SU-DHL-6 (cell line): ENCODE data around the gene SUGCT.

Experiments used
- H2AFZ ChIP-seq: fragments of 200-600 bp; sonication (generic); 2 replicates; pipeline ENCODE4 v1.6.1; 2014; ENCODE audit warnings: low read depth, mild to moderate bottlenecking, moderate library complexity, mixed read lengths, antibody characterized with exemption, low read length; ENCODE audit not compliant: severe bottlenecking
- H3F3A ChIP-seq: fragments of 200-600 bp; shearing (Covaris generic); 2 replicates; pipeline ENCODE4 v1.6.0; 2016; ENCODE audit warnings: antibody characterized with exemption, mild to moderate bottlenecking; ENCODE audit not compliant: insufficient read depth
- H3K27ac ChIP-seq: fragments of 200-600 bp; sonication (generic); 2 replicates; pipeline ENCODE4 v1.5.1; 2016; ENCODE audit warnings: low read depth, mild to moderate bottlenecking, low read length, moderate library complexity, mixed read lengths
- H3K27me3 ChIP-seq: fragments of 200-600 bp; sonication (generic), shearing (Covaris generic); 2 replicates; pipeline ENCODE4 v1.6.0; 2014; ENCODE audit warnings: mild to moderate bottlenecking, low read length
- H3K36me3 ChIP-seq: fragments of 200-600 bp; sonication (generic); 2 replicates; pipeline ENCODE4 v1.6.1; 2014; ENCODE audit warnings: mild to moderate bottlenecking, low read length, mixed read lengths
- H3K4me2 ChIP-seq: fragments of 300-600, 200-600 bp; shearing (Covaris generic), sonication (generic); 2 replicates; pipeline ENCODE4 v1.6.0; 2014; ENCODE audit warnings: low read length, low read depth, mild to moderate bottlenecking; ENCODE audit not compliant: poor library complexity, severe bottlenecking
- H3K4me3 ChIP-seq: fragments of 200-600 bp; sonication (generic); 2 replicates; pipeline ENCODE4 v1.5.1; 2014; ENCODE audit warnings: antibody characterized with exemption, low read length, mild to moderate bottlenecking, mixed read lengths; ENCODE audit not compliant: insufficient read depth, poor library complexity, severe bottlenecking
- H3K79me2 ChIP-seq: fragments of 200-600 bp; sonication (generic); 2 replicates; pipeline ENCODE4 v1.6.1; 2014; ENCODE audit warnings: mild to moderate bottlenecking, low read length, moderate library complexity; ENCODE audit not compliant: insufficient read depth
- H3K9ac ChIP-seq: fragments of 200-600 bp; sonication (generic); 2 replicates; pipeline ENCODE4 v1.7.0; 2014; ENCODE audit warnings: mild to moderate bottlenecking, low read length
- H3K9me2 ChIP-seq: fragments of 200-600 bp; sonication (generic); replicated peaks from 2 replicates; pipeline ENCODE4 v1.6.1; 2014; ENCODE audit warnings: low read length; ENCODE audit not compliant: insufficient read depth
- H3K9me3 ChIP-seq: fragments of 200-600 bp; sonication (generic); 2 replicates; pipeline ENCODE4 v1.6.1; 2014; ENCODE audit warnings: low read length, mixed read lengths; ENCODE audit not compliant: insufficient read depth
- H4K20me1 ChIP-seq: fragments of 200-600 bp; sonication (generic); 2 replicates; pipeline ENCODE4 v1.6.1; 2014; ENCODE audit warnings: low read depth, mild to moderate bottlenecking, antibody characterized with exemption, low read length, moderate library complexity, mixed read lengths
- CTCF ChIP-seq: fragments of 200-600 bp; sonication (generic); IDR thresholded peaks from one replicate; pipeline ENCODE4 v1.5.1; 2017; ENCODE audit warnings: antibody characterized with exemption, mild to moderate bottlenecking, low read length, moderate library complexity; ENCODE audit not compliant: insufficient read depth, poor library complexity, severe bottlenecking
- EZH2phosphoT487 ChIP-seq: fragments of 200-600 bp; sonication (generic), shearing (Covaris generic); conservative IDR thresholded peaks from 2 replicates; pipeline ENCODE4 v1.6.1; 2018; ENCODE audit warnings: mild to moderate bottlenecking, antibody characterized with exemption, low read length, moderate library complexity, mixed read lengths

SUGCT gene

GRCh38 chr7:40780460-40780859 lies 645.7 kb downstream of the SUGCT start:
- H4K20me1 ChIP-seq, result no peaks in the 10 kb centered on the region
- H3K27ac ChIP-seq, result no peak overlapping the region
- H3K36me3 ChIP-seq, result no peaks in the 10 kb centered on the region
- H3K9me3 ChIP-seq, result no peaks in the 10 kb centered on the region
- no peak overlapping the region for H3K4me3 ChIP-seq
- H2AFZ ChIP-seq, result no peak overlapping the region
- H3F3A ChIP-seq, result no peaks in the 10 kb centered on the region
- no peaks in the 10 kb centered on the region for H3K27me3 ChIP-seq
- H3K9me2 ChIP-seq, result no peaks in the 10 kb centered on the region
- H3K9ac ChIP-seq, result no peak overlapping the region
- no peak for TF ChIP-seq EZH2phosphoT487
- H3K79me2 ChIP-seq, result no peaks in the 10 kb centered on the region
- no peak overlapping the region for H3K4me2 ChIP-seq

- H4K20me1 ChIP-seq, result no peaks in the 10 kb centered on the region
- H3F3A ChIP-seq, result no peaks in the 10 kb centered on the region
- H3K79me2 ChIP-seq, result no peaks in the 10 kb centered on the region
- no peak for TF ChIP-seq EZH2phosphoT487
- no peak overlapping the region for H3K27ac ChIP-seq
- H3K9me3 ChIP-seq, result no peaks in the 10 kb centered on the region
- no peak overlapping the region for H3K9ac ChIP-seq
- H3K36me3 ChIP-seq, result no peaks in the 10 kb centered on the region
- no peaks in the 10 kb centered on the region for H3K9me2 ChIP-seq
- no peak overlapping the region for H3K4me3 ChIP-seq
- peak overlapping the region; percentile 24 for H2AFZ ChIP-seq
- H3K4me2 ChIP-seq, result no peak overlapping the region
- no peaks in the 10 kb centered on the region for H3K27me3 ChIP-seq
Observed at GRCh38 chr7:40782836-40783235, 648.0 kb downstream of the SUGCT start.

GRCh38 chr7:40784176-40784575 lies 649.4 kb downstream of the SUGCT start:
- Histone ChIP-seq H3K27me3 (no peaks in the 10 kb centered on the region), H3K9ac (no peak overlapping the region), H3K9me3 (no peaks in the 10 kb centered on the region), H3K4me3 (no peak overlapping the region), H3F3A (no peaks in the 10 kb centered on the region), H2AFZ (no peak overlapping the region), H4K20me1 (no peaks in the 10 kb centered on the region), H3K36me3 (no peaks in the 10 kb centered on the region), H3K9me2 (no peaks in the 10 kb centered on the region), H3K79me2 (no peaks in the 10 kb centered on the region), H3K27ac (no peak overlapping the region), H3K4me2 (no peak overlapping the region)
- TF ChIP-seq CTCF, result no peak
- TF ChIP-seq EZH2phosphoT487, result no peak

GRCh38 chr7:40786909-40787308 lies 652.1 kb downstream of the SUGCT start:
- Histone ChIP-seq H3K36me3 (no peaks in the 10 kb centered on the region; the same call in 1 of the 2 replicates), H3K27me3 (no peaks in the 10 kb centered on the region)
- no peak for TF ChIP-seq CTCF
- TF ChIP-seq EZH2phosphoT487, result no peak

More at GRCh38 chr7:40786909-40787308, 652.1 kb downstream of the SUGCT start:
- H3K4me2 ChIP-seq, result no peak overlapping the region
- H3K9me3 ChIP-seq, result no peaks in the 10 kb centered on the region
- no peaks in the 10 kb centered on the region for H3F3A ChIP-seq
- H2AFZ ChIP-seq, result peak overlapping the region; percentile 7
- H4K20me1 ChIP-seq, result no peaks in the 10 kb centered on the region
- no peak overlapping the region for H3K4me3 ChIP-seq
- no peak overlapping the region for H3K9ac ChIP-seq
- H3K27ac ChIP-seq, result no peak overlapping the region
- no peaks in the 10 kb centered on the region for H3K9me2 ChIP-seq
- no peaks in the 10 kb centered on the region for H3K79me2 ChIP-seq
